Measurements from ENCODE around the gene UGT1A1.

Gene UGT1A1

DNA sequence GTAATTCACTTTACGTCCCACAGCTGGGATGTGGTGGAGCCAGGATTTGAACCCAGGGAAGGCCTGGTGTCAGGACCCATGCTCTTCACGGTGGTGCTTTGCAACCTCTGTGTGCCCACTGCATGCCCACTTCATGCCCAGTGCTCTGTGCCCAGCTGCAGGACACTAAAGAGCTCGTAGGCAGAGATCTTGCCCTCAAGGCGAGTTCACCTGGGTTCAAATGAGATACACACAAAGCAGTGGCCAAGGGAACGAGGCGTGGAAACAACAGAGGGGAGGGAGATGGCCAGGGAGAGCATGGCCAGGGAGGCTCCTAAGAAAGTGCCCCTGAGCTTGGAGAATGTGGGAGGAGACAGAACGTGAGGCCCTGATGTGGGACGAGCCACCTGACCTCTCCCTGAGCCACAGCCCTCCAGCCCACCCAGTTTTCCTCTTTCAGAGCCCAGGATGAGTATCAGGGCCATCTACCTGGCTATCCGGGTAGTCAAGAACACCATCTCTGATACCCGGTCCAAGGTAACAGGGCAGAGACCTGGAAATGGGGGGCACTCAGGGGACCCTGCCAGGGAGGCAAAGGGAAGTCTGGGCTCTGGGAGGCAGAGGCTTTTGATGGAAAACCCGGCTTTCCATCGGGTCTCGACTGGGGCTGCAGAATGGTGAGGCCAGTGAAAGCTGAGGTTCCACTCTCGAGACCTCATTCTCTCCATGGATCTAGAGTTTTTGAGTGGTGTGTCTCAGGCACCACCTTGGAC, 38.4 kb downstream of the UGT1A1 start:
- no peak for DNase-seq (ENCODE audit: low spot score)

GRCh38 chr2:233799087-233799665, 39.1 kb downstream of the UGT1A1 start:
- DNase-seq (ENCODE audit: low spot score), result no peak

- no peak for DNase-seq (ENCODE audit: low spot score)
Observed at GRCh38 chr2:233799716-233800115, 39.6 kb downstream of the UGT1A1 start.

DNA sequence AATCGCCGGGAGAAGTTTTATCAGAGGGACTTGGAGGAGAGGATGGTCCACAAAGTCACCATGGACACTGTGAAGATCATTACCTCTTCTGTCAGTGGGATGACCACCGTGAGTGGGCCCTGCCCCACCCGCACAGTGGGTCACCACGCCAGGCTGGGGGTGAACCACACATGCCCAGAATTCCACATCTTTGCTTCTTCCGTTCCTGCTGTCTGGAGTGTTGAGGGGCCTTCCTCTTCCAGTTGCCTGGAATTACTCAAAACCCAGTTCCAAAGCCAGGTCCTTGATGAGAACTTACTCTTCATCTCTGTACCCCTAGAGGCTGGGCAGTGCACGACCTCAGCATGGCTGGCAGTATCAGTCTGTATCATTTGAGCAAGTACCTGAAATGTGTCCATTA, 40.1 kb downstream of the UGT1A1 start:
- no peak for DNase-seq (ENCODE audit: low spot score)

DNA sequence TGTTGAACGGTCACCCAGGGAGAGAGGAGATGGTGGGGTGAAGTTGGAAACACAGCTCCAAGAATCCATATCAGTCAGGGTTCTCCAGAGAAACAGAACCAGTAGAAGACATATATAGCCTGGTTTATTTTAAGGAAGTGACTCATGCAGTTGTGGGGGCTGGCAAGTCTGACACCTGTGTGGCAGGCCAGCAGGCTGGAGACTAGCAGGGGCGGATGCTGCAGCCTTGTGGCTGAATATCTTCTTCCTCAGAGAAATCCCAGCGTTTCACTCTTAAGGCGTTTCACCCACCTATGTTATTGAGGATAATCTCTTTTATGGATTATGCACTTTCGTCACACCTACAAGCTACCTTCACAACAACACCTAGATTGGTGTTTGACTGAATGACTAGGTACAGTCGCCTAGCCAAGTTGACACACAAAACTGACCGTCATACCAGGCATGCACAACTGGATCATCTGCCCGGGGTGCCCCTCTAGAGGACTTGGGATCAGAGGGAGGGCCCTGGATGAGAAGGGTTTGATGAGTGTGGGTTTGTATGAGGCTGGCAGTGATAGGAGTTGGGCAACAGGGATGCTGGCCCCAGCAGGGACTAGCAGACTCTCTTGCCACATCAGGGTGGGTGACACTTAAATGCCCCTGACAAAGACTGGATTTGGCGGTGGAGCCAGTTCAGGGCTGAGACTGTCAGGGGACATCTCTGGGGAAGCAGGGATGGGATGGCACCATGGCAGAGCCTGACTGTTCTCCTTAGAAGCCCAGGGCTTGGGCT, 41.5 kb downstream of the UGT1A1 start:
- no peak for DNase-seq (ENCODE audit: low spot score)

DNA sequence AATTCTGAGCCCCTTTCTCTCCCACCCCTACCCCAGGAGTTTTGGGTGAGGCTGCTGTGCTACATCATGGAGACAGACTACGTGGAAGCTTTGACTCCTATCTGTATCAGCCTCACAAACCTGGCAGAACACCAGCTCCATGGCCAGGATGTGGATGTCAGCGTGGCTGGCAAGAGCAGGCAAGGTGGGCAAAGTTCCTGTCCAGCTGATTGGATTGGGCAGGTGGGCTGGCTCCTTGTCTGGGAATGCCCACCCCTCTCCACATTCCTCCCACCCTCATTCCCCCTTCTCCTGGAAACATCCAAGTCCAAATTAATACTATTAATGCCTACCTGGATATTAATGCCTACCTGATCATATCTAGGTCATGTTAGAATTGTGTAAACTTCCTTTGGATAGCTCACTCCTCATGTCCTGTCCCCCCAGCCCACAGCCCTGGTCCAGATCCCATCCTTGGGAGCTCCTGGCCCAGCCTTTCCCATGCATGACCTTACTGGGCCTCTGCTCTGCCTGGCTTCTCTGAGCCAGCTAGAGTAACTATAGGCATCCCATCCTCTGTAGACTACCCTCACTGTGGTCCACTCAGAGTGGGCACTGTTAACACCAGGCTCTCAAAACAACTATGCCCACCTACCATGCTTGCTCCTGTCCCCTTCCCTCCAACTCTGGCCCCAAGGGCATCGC, 42.2 kb downstream of the UGT1A1 start:
- DNase-seq (ENCODE audit: low spot score), result no peak

DNA sequence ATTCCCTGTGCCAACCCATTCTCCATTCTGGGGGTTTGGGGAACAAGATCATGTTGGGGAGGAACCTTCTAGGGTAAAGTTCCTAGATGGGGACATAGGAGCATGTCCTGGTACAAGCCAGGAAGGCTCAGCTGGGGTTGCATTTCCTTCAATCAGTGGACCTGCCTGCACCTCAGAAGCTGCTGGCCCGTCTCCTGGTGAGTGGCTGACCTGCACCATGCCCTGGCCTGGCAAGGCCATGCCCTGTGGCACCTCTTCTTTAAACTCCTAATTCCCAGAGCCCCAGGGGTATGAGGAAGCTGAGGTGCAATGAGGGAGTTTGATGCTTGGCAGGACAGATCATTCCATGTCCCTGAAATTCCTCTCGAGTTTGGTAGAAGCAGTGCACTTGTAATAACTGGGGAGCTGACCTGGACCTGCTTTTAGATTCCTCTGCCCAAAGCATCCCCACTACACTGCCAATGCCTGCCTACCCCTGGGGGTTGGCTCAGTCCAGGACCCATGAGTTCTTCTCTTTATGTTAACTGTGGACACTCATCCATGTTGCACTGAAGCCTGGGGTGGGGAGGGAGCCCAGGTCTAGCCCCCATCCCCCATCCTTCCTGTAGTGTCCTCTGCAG, 43.3 kb downstream of the UGT1A1 start:
- no peak for DNase-seq (ENCODE audit: low spot score)

- no peak for DNase-seq (ENCODE audit: low spot score)
Observed at GRCh38 chr2:233803994-233804393, 43.9 kb downstream of the UGT1A1 start.

GRCh38 chr2:233807215-233807865, 47.3 kb downstream of the UGT1A1 start:
- DNase-seq (ENCODE audit: low spot score), result no peak

GRCh38 chr2:233807966-233808935, 48.2 kb downstream of the UGT1A1 start:
- no peak for DNase-seq (ENCODE audit: low spot score)

DNA sequence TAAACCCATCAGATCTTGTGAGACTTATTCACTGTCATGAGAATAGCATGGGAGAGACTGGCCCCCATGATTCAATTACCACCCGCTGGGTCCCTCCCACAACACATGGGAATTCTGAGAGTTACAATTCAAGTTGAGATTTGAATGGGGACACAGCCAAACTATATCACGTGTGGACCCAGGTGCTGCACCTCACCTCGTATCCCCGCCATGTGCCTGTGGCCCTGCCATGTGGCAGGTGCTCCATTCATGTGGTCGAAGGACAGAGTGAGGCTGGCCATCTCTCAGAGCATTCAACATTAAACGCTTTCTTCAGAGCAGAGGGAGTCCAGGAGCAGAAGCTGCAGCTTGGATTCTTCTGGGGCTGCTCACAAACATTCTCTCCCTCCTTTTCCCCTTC, 50.3 kb downstream of the UGT1A1 start:
- DNase-seq (ENCODE audit: low spot score), result no peak

- DNase-seq (ENCODE audit: low spot score), result no peak
Observed at GRCh38 chr2:233811087-233811486, 51.0 kb downstream of the UGT1A1 start.

- no peak for DNase-seq (ENCODE audit: low spot score)
Observed at GRCh38 chr2:233811732-233812131, 51.7 kb downstream of the UGT1A1 start.

DNA sequence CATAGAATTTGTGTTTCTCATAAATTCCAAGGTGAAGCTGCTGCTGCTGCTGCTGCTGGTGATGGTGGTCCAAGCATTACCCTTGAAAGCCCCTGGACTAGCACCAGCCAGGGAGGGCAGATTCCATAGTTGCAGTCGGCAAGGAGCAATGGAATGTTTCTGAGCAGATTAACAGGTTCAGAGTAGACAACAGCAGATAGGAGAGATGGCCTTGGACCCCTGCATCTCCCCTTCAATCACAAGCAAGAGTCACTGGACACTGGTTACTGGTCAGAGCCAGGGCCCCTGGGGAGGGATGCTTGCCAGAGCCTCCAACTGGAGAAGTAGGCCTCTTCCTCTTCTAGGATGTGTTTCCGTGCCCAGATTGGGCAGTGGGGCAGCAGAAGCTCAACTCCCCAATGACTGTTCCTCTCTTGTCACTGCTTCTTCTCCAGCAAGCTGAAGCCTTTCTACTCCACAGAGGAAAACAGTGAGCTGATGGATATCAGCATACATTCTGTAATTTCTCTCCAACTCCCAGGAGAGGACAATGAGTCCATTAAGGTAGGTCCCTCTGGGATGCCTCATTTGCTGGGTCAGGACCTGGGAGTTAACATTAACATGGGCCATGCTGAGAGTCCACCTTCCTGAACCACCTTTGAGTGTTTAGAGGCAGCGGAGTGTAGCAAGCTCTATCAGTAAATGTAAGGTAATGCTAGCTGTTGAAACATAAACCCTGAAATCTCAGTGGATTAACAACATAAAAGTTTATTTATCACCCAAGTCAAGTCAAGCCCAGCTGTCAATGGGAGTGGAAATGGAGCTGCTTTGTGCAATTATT, 53.4 kb downstream of the UGT1A1 start:
- no peak for DNase-seq (ENCODE audit: low spot score)

DNA sequence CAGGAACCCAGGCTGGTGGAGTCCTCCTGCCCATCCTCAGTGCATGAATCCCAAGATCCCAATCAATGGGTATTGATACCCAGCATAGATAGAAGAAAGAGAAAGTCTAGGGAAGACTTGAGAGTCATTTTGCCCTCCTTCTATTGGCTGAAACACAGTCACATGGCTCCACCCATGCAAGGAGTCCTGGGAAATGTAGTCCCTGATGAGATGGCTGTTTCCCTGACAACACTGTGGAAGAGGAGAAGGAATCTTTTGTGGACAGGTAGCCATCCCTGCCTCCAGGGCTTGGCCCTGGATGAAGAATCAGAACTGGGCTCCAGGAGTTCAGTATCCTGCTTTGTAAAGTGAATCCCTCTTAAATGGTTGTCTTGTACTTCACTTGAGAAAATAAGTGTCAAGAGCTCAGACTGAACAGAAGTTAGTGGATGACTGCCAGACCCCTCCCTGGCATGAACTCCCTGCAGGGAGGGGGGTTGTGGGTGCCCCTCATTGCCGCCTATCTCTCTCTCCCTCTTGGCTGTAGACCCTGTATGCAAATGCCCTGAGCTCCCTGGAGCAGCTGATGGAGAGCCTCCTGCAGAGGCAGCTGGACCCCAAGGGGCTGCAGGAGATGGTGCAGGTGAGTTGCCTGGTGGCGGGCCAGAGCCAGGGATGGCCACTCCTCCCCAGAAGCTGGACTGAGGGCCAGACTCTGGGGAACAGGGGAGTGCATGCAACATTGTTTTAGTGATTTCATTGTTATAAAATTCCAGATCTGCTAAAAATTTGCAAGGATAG, 54.2 kb downstream of the UGT1A1 start:
- DNase-seq (ENCODE audit: low spot score), result no peak

- DNase-seq (ENCODE audit: low spot score), result no peak
Observed at GRCh38 chr2:233815861-233816260, 55.8 kb downstream of the UGT1A1 start.

DNA sequence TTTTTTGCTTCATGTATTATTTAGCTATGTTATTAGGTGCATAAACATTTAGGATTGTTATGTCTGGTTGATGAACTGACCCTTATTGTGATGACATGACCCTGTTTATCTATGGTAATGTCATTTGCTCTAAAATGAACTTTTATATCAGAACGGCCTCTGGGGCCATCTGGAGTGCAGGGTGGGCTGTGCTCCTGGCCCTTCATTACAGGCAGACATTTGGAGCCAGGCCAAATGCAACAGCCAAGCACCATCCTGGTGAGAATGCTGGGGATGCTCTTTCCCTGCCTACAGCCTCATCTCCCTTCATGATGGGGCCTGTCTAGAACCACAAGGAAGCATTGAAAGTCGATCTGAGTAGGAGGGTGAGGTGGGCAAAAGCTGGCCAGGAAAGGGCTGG, 56.3 kb downstream of the UGT1A1 start:
- DNase-seq (ENCODE audit: low spot score), result no peak

DNA sequence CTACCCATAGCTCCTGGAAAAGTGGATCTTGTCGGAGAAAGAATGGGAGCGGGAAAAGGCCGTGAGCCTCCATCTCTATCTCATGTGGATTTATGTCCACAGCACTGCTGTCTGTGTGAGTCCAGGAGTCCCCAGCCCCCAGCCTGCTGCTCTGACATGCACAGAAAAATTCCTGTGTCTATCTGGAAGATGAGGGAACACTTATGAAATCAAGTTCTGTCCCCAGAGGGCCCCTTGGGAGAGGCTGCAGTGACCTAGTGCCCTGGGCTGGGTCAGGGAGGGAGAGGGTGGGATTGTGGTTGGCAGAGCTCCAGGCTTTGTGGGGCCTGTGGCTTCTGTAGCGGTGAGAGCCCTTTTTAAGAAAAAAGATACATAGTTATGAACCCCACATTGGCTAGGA, 56.7 kb downstream of the UGT1A1 start:
- no peak for DNase-seq (ENCODE audit: low spot score)

Measured in AG20443 (cell line).